GM18907 (cell line): ENCODE data around the gene FAT2.
"Not testable (repeated sequence)": the region's sequence is repeated elsewhere in the genome, so short reads cannot be mapped to it uniquely, and the experiment has no call there.

Source experiments
- ATAC-seq: cut with Tn5 transposase; IDR thresholded peaks from one replicate; pipeline ENCODE4 v1.9.1; 2021; ENCODE audit warnings: mild to moderate bottlenecking, moderate library complexity; ENCODE audit not compliant: unreplicated experiment

The FAT2 gene

DNA sequence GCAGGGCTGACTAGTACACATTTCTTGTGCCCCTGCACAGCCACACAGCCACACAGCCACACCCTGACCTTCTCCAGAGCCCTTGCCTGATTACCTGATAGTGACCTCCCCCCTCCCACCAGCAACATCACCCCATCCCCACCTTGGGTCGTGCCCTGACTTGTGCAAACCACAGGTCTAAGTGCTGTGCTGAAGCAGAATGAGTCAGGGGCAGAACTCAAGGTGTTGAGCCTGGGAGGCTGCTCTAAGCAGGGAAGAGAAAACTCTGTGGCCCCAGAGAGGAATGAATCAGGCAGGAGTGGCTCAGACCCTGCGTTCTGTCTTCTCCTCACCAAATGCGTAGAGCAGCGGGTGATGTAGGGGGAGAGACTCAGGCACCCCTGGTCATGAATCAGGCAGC lies 24.3 kb upstream of the FAT2 start:
- no peak for ATAC-seq

DNA sequence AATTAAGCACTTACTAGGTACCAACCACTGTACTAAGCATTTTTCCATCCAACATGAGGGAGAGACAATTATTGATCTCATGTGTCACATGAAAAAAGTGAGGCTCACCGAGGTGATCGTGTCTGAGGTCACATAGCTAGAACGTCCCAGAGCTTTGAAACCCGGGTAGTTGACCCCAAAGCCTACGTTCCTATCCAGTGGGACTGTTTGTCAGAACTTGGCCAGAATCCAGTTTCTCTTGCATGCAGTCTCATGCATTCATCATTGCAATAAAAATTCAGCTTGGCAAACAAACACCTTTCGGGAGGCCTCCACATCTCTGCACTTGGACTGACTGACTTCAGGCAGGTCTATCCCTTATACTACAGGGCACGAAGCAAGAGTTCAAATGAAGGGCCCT lies 23.4 kb upstream of the FAT2 start:
- ATAC-seq: no peak

DNA sequence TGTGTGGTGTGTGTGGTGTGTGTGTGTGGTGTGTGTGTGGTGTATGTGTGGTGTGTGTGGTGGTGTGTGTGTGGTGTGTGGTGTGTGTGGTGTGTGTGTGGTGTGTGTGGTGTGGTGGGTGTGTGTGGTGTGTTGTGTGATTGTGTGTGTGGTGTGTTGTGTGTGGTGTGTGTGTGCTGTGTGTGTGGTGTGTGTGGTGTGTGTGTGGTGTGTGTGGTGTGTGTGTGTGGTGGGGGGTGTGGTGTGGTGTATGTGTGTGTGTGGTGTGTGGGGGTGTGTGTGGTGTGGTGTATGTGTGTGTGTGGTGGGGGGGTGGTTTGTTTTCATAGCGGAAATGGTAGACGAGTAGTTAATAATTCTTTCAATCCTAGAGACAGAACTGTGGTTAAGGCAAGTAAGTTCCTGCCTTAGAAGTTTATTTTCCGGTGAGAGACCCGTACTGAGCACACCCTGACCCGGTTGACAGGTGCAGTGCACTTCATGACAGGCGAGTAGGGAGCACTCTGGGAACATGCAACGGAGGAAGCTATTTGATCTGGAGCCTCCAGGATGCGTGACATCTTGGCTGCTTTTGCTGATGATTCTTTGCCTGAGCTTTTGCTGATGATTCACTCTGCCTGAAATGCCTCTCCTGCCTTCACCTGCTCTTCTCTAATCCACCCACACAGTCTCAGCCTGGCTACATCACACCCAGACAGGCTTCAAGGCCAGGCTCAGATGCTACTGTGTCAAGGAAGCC lies 21.7 kb upstream of the FAT2 start:
- ATAC-seq: peak; percentile 93

DNA sequence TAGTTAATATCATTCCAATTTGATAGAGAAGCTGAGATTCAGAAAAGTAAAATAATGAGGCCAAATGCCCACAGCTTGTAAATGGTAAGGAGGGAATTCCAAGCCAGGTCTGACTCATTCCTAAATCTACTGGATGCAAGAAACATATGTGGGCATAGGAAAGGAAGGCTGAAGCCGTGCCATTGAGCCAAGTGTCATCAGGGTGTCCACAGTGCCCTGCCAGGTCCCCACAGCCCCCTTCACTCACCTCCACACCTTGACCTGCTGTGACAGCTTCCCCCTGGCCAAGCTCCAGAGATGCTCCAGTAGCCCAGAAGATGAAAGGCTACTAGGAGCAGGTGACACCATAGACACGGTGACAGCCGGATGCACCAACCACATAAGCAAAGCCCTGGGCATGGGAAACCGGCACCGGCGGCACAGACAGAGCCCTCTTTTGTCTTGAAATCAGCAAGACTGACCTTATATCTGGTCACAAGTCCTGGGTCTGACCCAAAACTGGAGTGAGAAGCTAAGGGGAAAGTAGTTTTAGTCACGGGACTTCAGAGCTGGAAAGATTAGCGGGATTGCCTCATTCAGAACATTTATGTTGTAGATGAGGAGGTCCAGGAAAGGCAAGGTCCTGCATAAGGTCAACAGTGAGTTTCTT lies 20.1 kb upstream of the FAT2 start:
- ATAC-seq: no peak

DNA sequence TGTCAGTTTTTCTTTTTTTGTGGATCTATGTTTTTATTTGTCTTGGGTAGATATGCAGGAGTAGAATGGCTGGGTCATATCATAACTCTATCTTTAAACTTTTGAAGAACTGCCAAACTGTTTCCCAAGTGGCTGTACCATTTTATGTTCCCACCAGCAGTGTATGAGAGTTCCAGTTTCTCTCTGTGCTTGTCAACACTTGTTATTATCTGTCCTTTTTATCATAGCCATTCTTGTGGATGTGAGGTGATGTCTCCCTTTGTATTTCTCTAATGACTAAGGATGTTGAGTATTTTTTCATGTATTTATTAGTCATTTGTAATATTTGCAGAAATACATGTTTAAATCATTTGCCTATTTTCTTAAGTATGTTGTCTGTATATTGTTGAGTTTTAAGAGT lies 17.4 kb upstream of the FAT2 start:
- ATAC-seq: no peak

DNA sequence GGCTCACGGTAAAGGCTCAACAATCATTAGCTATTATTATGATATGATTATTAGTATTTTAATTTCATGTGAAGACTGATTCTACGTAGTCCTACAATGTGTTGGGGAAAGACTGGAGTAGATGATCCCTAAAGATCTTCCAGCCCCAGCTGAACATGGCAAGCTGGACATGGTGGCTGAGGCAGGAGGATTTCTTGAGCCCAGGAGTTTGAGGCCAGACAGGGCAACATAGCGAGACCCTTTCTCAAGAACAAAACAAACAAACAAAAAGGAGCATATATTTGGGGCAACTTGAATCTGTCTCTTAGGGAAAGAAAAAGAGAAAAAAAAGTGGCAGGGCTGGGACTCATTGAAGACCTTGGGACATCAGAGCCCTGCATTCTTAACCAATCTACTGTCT lies 16.2 kb upstream of the FAT2 start:
- ATAC-seq: no peak

DNA sequence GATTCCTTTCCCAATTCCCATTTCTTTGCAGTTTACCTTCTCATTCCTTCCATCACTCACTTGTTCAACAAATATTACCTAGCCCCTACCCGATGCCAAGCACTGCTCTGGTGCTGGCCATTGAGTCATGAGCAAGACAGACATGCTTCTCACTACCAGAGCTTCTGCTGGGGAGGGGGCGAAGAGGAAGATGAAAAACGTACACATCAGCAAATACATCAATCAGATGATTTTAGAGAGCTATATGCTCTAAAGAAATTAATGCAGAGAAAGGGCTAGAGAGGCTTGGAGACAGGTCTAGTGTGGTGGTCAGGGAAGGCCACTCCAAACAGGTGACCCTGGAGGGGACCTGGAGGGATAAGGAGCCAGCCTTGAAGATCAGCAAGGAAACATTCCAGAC lies 14.4 kb upstream of the FAT2 start:
- ATAC-seq: no peak

DNA sequence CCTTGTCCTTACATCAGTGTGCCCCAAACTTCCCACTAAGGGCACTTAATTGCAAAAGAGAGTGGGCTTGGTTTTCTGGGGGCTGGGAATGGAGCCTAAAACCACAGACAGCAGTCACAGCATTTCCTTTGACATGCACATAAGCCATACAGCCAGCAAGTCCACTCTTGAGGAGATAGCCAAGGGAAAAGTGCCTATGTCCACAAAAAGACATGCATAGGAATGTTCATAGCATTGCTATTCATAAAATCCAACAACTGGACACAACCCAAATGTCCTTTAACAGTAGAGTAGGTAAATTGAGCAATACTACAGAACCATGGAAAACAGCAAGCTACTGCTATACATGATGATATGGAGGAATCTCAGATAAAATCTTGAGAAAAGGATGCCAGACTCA lies 11.7 kb upstream of the FAT2 start:
- ATAC-seq: no peak

DNA sequence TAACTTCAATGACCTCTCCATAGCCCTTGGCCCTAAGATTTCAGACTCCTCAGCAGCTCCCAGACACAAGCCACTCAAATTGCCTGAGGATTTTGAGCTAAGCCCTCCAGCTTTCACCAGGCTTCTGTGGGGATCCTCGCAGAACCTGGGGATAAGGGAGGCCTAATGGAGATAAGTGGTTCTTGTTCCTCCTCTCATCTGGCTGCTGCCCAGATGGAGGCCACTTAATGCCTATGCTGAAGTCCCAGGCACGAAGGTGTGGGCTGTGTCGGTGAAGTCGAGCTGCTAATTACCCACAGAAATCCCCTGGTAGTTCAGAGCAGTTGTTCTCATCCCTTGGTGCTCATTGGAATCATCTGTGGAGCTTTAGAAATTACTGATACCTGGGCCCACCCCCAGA lies 10.3 kb upstream of the FAT2 start:
- ATAC-seq: no peak

DNA sequence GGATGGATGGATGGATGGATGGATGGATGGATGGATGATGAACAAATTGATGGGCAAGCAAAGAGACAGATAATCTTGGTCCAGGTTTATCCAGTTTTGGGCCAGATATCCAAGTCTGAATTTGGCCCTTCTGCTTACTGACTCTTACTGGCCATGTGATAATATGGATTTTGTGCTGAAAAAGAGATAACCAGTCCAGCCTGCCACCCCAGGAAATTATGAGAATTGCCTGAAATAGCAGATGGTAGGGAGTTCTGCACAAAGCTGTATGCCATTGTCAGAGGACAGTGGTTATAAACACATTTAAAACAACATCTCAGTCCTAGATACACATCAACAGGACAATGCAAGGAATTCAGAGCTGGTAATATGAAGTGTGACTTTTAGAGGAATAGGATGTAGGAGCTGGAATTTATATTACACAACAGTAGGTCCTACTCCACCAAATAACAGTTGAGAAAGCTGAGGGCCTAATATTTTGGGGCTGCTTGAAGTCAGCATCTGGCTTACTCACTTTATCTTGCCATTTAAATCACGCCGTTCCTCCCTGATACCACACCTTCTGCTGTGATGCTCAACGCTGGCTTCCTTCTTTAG lies 9.0 kb upstream of the FAT2 start:
- ATAC-seq: no peak

DNA sequence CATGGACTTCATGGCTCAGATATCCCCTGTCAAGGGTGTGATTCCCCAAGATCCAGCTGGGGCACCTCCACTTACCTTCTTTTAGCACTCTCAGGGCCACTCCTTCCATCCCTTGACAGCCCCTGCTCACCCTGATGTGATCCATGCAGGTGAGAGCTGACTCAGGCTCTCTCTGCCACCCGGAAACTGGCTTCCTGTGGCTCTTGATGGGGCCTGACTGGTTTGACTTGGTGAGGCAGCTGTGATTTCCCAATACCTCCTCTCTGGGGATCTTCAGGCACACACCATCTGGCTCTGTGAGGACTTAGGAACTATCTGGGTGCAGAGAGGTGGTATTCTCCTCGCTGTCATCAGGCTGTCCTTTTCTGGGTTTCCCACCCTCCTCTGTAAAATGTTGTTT lies 7.9 kb upstream of the FAT2 start:
- no peak for ATAC-seq

DNA sequence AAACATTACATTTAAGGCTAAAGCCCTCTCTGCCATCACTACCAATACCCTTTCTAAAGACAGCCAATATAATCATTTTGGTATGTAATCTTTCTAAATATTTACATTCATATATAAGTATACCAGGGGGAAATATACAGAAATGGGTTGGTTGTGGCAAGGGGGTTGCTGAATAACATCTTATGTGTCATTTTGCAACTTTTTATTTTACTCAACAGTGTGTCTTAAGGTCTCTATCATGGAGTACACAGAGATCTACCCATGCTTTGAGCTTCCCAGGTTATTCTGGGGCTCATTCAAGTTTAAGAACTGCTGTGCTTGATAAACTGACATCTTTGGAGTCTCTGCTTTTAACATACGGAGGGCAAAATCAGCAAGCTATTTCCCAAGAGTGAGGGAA lies 7.4 kb upstream of the FAT2 start:
- no peak for ATAC-seq

DNA sequence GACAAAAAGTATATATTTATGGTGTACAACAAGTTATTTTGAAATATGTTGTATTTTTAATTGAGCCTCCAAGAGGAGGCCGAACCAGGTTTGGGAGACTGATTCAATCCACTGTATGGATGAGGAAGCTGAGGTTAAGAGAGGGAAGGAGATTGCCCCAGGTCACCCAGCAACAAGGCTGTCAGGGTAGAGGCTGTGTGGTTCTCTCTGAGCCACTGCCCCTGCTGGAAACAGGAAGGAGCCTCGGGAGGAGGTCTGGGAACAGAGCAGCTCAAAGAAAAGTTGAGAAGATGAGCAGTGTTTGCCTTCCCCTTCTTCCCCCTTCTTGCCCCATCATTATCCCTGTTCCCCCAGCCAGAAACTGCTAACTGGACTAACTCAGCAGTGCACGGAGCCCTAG lies 6.6 kb upstream of the FAT2 start:
- no peak for ATAC-seq

DNA sequence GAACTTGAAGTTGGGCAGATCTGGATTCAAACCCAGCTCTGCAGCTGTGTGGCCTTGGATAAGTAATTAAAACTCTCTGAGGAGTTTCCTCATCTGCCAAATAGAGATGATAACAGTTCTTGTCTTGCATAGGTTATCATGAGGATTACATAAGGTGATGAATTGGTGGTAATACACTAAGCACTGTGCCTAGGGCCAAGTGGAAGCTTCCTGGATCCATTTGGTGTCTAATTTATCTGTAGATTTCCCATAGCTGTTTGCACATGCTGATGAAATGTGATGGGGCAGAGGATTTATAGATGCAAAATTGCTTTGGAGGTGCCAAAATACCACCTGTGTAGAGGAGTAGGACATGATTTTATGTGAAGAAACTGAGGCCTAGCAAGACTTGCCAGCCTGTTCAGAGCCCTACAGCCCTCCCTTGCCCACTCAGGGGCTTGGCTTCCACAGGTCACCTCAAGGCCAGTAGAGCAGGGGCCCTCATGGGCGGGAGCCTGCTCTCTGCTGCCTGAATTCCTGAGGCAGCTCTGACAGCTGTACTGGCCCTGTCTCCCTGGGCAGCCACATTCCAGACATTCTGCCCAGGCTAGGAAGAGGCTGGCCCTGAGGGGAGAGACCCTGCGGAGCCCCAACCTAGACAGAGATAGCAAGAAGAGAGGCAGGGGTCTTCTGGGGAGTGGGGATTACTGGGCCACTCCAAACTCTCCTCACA lies 5.9 kb upstream of the FAT2 start:
- ATAC-seq: no peak

DNA sequence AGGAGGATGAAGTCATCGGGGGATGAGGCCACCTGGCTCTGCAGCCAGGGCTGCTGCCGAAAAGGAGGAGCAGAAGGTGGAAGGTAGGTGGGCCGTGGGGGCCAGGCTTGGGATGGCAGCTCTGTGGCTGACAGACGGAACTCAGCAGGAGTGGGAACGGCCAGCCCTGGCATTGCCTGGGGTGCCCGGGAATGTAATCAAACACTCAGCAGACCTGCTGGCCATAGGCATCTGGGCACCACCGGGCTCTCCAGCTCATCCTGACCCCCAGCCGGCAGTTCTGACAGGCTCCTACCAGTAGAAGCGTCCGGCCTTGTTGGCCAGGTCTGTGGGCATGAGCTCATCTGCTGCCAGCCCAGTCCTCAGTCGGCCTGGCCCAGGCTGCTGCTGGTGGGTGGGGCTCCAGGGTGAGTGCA lies 4.3 kb upstream of the FAT2 start:
- no peak for ATAC-seq

DNA sequence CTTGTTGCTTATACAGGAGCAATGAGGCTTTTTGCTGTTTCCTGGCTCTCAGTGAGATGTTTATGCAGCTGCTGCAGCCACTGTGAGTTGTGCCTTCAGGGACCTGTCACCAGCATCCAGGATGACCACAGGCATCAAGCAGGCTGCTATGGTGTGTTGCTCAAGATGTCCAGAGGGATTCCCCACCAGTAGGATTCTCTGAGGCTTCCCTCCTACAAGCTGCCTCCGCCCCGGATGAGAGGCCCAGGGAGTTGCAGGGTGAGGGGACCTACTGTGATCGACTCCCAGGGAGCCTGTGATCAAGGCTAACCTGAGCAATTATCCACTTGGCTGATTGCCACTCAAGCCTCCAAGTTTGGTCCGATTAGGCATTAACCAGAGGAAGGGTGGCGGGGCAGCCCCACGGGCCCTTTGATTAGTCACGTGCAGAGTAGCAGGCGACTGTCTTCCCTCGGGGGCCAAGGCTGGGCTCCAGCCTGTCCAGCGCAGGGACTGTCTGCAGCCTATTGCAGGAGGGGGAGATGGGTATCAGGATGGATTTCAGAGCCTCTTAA lies 1.8 kb upstream of the FAT2 start:
- peak; percentile 87 for ATAC-seq

DNA sequence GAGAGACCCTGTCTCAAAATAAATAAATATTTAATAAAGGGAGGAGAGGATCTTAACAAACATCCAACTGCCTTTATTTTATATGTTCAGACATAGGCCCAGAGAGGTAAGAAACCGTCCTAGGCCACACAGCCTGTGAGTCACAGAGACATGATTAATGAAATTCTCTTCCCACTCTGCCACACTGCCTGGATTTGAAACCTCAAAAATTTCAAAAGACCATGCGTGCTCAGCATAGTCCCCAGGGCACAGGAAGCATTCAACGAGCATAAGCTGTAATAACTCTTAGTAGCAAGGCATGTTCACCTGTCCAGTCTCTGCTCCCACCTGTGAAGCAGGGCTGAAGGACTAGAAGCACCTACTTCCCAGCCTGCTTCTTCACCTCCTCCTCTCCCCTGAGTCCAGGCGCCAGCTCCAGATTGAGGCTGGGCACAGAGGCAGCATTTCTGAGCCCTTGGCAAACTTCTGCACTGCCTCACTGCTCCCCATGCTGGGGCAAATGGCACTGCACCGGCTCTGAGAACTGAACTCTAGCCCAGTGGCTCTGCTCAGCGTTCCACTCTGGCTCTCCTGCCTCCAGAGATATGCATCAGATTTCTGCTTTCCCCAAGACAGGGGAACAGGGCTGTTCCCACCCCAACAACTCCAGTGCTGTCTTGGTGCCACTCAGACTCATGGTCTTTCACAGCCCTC lies 1.1 kb downstream of the FAT2 start:
- no peak for ATAC-seq

DNA sequence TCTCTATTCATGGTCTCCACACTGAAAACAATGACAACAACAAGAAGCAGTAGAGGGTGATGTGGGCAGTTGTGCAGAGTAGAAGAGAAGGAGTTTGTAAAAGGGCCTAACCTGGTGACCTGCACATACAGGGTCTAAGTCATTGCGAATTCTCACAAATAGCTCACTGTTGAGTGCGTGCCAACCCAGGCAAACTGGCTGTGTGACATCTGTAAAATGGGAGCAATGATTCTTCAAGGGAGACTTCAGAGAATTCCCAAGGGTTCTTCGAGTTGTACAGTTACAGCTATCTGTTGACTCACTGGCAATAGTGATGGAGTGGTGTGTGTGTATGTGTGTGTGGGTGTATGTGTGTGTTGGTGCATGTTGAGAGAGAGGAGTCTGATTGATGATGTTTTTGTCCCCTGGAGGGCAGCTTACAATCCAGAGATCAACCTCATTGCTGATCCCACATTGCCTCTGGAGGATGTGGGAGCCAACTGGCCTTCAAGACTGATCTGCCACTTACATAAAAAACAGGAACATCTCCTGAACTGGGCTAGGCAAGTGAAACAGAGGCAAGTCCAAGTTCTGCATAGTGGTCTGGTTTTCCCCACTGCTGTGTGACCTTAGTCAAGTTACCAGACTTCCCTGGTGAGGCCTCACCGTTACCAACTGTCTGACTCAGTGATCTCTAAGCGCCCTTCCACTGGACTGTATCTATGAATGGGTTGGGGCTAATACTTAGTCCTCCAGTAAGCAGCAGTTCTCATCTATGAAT lies 3.2 kb downstream of the FAT2 start:
- ATAC-seq: no peak

DNA sequence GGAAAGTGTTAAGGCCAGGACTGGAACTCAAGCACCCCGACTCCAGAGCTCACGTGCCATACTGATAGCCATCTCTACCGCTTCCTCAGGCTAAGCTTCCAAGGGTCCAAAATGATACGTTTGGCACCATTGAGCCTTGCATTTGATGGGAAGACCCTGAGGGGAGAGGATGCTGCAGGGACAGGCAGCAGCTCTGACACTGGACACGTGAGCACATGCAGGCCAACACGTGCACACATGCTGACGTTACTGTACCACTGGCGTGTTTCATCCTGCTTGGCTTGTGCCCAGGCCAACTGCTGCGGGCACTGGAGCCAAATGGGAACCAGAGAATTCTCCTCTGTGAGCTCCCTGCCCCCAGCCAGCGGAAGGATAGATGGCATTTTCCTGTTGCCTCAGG lies 5.2 kb downstream of the FAT2 start:
- ATAC-seq: no peak

DNA sequence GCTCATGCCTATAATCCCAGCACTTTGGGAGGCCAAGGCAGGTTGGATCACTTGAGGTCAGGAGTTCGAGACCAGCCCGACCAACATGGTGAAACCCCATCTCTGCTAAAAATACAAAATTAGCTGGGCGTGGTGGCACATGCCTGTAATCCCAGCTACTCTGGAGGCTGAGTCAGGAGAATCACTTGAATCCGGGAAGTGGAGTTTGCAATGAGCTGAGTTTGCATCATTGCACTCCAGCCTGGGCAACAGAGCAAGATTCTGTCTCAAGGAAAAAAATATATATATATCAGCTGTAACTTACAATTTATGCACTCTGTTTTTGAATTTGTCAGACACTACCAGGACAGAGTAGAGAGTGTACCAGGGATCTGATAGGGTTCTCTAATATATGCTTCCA lies 5.8 kb downstream of the FAT2 start:
- ATAC-seq: not testable (repeated sequence)
